Measurements from ENCODE around the gene PLPP2.

GRCh38 chr19:281992-282391, 9.2 kb downstream of the PLPP2 start:
- TF ChIP-seq, protein P1, sequence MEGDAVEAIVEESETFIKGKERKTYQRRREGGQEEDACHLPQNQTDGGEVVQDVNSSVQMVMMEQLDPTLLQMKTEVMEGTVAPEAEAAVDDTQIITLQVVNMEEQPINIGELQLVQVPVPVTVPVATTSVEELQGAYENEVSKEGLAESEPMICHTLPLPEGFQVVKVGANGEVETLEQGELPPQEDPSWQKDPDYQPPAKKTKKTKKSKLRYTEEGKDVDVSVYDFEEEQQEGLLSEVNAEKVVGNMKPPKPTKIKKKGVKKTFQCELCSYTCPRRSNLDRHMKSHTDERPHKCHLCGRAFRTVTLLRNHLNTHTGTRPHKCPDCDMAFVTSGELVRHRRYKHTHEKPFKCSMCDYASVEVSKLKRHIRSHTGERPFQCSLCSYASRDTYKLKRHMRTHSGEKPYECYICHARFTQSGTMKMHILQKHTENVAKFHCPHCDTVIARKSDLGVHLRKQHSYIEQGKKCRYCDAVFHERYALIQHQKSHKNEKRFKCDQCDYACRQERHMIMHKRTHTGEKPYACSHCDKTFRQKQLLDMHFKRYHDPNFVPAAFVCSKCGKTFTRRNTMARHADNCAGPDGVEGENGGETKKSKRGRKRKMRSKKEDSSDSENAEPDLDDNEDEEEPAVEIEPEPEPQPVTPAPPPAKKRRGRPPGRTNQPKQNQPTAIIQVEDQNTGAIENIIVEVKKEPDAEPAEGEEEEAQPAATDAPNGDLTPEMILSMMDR (IDR thresholded peaks at IDR 0.05) = no peak
- TF ChIP-seq POLR2A (IDR thresholded peaks at IDR 0.05) (no peak), EP300 (IDR thresholded peaks at IDR 0.05) (no peak)
